HepG2 (cell line): ENCODE measurements around the gene INF2. TPM values are rescaled to one million over a fixed set of nuclear protein-coding genes. Genes with fewer than 3 reads are reported as not detected.
A peak's percentile ranks its signal among the peaks of the same experiment; 100 is the strongest.

Experiments
- DR1 ChIP-seq: sonication (generic); formaldehyde crosslinking; IDR thresholded peaks from 2 replicates; pipeline ENCODE4 v1.8.0; 2021; ENCODE audit warnings: mild to moderate bottlenecking, missing genetic modification reagents, inconsistent platforms
- HNRNPLL ChIP-seq: fragments of 200-400 bp; formaldehyde crosslinking; IDR thresholded peaks from 2 replicates; pipeline ENCODE4 v1.6.1; 2017; ENCODE audit warnings: mild to moderate bottlenecking, low read depth, low read length; ENCODE audit not compliant: poor library complexity, severe bottlenecking
- JUNB ChIP-seq: sonication (generic); formaldehyde crosslinking; IDR thresholded peaks from 2 replicates; pipeline ENCODE4 v1.8.0; 2022; ENCODE audit warnings: missing genetic modification reagents, mild to moderate bottlenecking, borderline replicate concordance
- MLLT10 ChIP-seq: sonication (generic); formaldehyde crosslinking; IDR thresholded peaks from 2 replicates; pipeline ENCODE4 v1.4.0; 2020; ENCODE audit warnings: missing genetic modification reagents
- MYC ChIP-seq: sonication (generic); formaldehyde crosslinking; IDR thresholded peaks from 2 replicates; pipeline ENCODE4 v1.9.0; 2021; ENCODE audit warnings: missing genetic modification reagents, borderline replicate concordance
- NCOA1 ChIP-seq: sonication (generic); formaldehyde crosslinking; IDR thresholded peaks from 2 replicates; pipeline ENCODE4 v1.9.0; 2021; ENCODE audit warnings: missing genetic modification reagents
- NFE2 ChIP-seq: sonication (generic); formaldehyde crosslinking; IDR thresholded peaks from 2 replicates; pipeline ENCODE4 v1.4.0; 2020; ENCODE audit warnings: missing genetic modification reagents
- PCBP1 ChIP-seq: fragments of 200-400 bp; formaldehyde crosslinking; IDR thresholded peaks from 2 replicates; pipeline ENCODE4 v1.6.1; 2017; ENCODE audit warnings: mild to moderate bottlenecking, low read depth, low read length, borderline replicate concordance
- SETDB1 ChIP-seq: sonication (generic); formaldehyde crosslinking; IDR thresholded peaks from 2 replicates; pipeline ENCODE4 v1.5.1; 2020; ENCODE audit warnings: missing genetic modification reagents, mild to moderate bottlenecking, borderline replicate concordance
- SP5 ChIP-seq: IDR thresholded peaks from 2 replicates; pipeline ENCODE4 v1.6.1; 2016; ENCODE audit warnings: low read depth, borderline replicate concordance
- TBL1XR1 ChIP-seq: fragments of 150-350 bp; IDR thresholded peaks from 2 replicates; pipeline ENCODE4 v1.6.1; 2014; ENCODE audit warnings: borderline replicate concordance, low read length; ENCODE audit not compliant: partially characterized antibody
- ZNF143 ChIP-seq: sonication (generic); formaldehyde crosslinking; IDR thresholded peaks from 2 replicates; pipeline ENCODE4 v1.4.0; 2020; ENCODE audit warnings: missing genetic modification reagents
- ZNF547 ChIP-seq: sonication (generic); formaldehyde crosslinking; IDR thresholded peaks from 2 replicates; pipeline ENCODE4 v1.5.1; 2020; ENCODE audit warnings: mild to moderate bottlenecking, missing genetic modification reagents
- ZNF552 ChIP-seq: sonication (generic); formaldehyde crosslinking; IDR thresholded peaks from 2 replicates; pipeline ENCODE4 v1.9.0; 2022; ENCODE audit warnings: missing genetic modification reagents, mild to moderate bottlenecking, borderline replicate concordance
- ZNF772 ChIP-seq: sonication (generic); formaldehyde crosslinking; IDR thresholded peaks from 2 replicates; pipeline ENCODE4 v1.5.0; 2020; ENCODE audit warnings: mild to moderate bottlenecking, missing genetic modification reagents
- polyA plus RNA-seq, 8 experiments: library from polyadenylated mRNA; depleted of rRNA in 3 of 8; stranded (reverse) in 7 of 8; unstranded in 1 of 8; fragments of >200 nt; fragmentation: Illumina TruSeq in 4 of 8; extraction: Trizol in 4 of 8; gene quantifications; 2 replicates each; pipeline versions ENCODE4 v1.2.1 to v1.2.3, GENCODE V29; 2011 to 2016; ENCODE audit warnings: low read depth in 4 of 8, missing spikeins in 1 of 8, mixed read lengths in 1 of 8; ENCODE audit not compliant: insufficient read depth in 1 of 8
- total RNA-seq, 5 experiments: library from RNA; depleted of rRNA; stranded (reverse); fragments of >200 nt; fragmentation: Illumina TruSeq; extraction: Trizol; gene quantifications; 2 replicates each; pipeline ENCODE4 v1.2.3, GENCODE V29; 2016; ENCODE audit warnings: low read depth in 1 of 5
- TF ChIP-seq, protein P1 (sequence below): sonication (generic); formaldehyde crosslinking; IDR thresholded peaks from 2 replicates; pipeline ENCODE4 v1.8.1; 2023; ENCODE audit warnings: mild to moderate bottlenecking, missing genetic modification reagents
- TF ChIP-seq, protein P2 (sequence below), 2 experiments: fragments of 450-650 bp in 1 of 2; sonication (generic) in 1 of 2; formaldehyde crosslinking in 1 of 2; IDR thresholded peaks; 2 replicates each; pipeline versions ENCODE4 v1.6.1 to v1.8.0; 2016 to 2022; ENCODE audit warnings: antibody characterized with exemption in 1 of 2, mild to moderate bottlenecking in 1 of 2, missing genetic modification reagents in 1 of 2
- TF ChIP-seq, protein P3 (sequence below): sonication (generic); formaldehyde crosslinking; IDR thresholded peaks from 2 replicates; pipeline ENCODE4 v1.8.0; 2022; ENCODE audit warnings: mild to moderate bottlenecking, missing genetic modification reagents, moderate library complexity

Gene INF2
- total and polyA plus RNA-seq, 2 of the 13 experiments (the other 11 are each of a cell fraction or from before 2014, with no cell fraction given) = 16.4 to 26.4 TPM

DNA sequence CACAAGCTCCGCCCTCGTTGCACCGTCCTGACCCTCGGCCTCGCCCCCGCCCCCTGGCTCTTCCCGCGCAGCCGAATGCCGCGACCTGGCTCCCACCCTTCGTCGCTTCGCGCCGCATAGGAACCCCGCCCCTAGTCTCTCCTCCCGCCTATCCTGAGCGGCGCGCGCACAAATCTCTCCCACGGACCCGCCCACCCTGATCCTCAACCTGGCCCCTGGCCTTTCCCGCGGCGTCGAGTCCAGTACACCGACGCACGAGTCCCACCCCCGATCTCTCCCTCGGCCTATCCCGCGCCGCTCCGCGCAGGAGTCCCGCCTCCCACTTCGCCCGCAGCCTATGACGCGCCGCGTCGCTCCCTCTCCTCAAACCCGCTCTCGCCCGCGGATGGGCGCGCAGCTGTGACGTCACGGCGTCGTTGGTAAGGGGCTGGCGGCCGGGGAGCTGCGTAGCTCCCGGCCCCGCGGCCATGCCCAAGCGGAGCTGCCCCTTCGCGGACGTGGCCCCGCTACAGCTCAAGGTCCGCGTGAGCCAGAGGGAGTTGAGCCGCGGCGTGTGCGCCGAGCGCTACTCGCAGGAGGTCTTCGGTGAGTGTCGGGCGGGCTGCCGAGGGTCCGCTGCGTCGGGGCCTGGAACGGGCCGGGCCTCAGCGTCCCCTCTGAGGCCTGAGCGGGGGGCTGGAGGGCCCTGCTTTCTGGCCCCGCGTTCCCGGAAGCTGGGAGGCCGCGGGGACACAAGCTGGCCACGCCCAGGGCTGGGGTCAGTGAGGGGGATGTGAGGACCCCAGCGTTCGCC, 63.5 kb downstream of the INF2 start, which contains the start of gene SIVA1 (continued):
- TF ChIP-seq, protein P1, sequence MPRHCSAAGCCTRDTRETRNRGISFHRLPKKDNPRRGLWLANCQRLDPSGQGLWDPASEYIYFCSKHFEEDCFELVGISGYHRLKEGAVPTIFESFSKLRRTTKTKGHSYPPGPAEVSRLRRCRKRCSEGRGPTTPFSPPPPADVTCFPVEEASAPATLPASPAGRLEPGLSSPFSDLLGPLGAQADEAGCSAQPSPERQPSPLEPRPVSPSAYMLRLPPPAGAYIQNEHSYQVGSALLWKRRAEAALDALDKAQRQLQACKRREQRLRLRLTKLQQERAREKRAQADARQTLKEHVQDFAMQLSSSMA (CRISPR knock-in tag) = no peak
- TF ChIP-seq HNRNPLL (peak; percentile 85), TBL1XR1 (no peak), MLLT10 (CRISPR knock-in tag) (no peak), NFE2 (CRISPR knock-in tag) (no peak), ZNF552 (CRISPR knock-in tag) (no peak), ZNF547 (CRISPR knock-in tag) (peak; percentile 88), JUNB (CRISPR knock-in tag) (no peak), SP5 (CRISPR knock-in tag) (peak; percentile 86), NCOA1 (CRISPR knock-in tag) (no peak), DR1 (CRISPR knock-in tag) (peak; percentile 64; the same call in 1 of the 2 replicates), PCBP1 (0 out of 2 replicates have a peak, but pooled peaks have one; percentile 85), SETDB1 (no peak), ZNF143 (CRISPR knock-in tag) (peak; percentile 29; the same call in 1 of the 2 replicates), ZNF772 (CRISPR knock-in tag) (peak; percentile 76; the same call in 1 of the 2 replicates), MYC (peak; percentile 74)
- TF ChIP-seq, protein P2, sequence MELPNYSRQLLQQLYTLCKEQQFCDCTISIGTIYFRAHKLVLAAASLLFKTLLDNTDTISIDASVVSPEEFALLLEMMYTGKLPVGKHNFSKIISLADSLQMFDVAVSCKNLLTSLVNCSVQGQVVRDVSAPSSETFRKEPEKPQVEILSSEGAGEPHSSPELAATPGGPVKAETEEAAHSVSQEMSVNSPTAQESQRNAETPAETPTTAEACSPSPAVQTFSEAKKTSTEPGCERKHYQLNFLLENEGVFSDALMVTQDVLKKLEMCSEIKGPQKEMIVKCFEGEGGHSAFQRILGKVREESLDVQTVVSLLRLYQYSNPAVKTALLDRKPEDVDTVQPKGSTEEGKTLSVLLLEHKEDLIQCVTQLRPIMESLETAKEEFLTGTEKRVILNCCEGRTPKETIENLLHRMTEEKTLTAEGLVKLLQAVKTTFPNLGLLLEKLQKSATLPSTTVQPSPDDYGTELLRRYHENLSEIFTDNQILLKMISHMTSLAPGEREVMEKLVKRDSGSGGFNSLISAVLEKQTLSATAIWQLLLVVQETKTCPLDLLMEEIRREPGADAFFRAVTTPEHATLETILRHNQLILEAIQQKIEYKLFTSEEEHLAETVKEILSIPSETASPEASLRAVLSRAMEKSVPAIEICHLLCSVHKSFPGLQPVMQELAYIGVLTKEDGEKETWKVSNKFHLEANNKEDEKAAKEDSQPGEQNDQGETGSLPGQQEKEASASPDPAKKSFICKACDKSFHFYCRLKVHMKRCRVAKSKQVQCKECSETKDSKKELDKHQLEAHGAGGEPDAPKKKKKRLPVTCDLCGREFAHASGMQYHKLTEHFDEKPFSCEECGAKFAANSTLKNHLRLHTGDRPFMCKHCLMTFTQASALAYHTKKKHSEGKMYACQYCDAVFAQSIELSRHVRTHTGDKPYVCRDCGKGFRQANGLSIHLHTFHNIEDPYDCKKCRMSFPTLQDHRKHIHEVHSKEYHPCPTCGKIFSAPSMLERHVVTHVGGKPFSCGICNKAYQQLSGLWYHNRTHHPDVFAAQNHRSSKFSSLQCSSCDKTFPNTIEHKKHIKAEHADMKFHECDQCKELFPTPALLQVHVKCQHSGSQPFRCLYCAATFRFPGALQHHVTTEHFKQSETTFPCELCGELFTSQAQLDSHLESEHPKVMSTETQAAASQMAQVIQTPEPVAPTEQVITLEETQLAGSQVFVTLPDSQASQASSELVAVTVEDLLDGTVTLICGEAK (IDR thresholded peaks at IDR 0.05) = no peak
- TF ChIP-seq, protein P2 (CRISPR knock-in tag; IDR thresholded peaks at IDR 0.05) = no peak
- TF ChIP-seq, protein P3, sequence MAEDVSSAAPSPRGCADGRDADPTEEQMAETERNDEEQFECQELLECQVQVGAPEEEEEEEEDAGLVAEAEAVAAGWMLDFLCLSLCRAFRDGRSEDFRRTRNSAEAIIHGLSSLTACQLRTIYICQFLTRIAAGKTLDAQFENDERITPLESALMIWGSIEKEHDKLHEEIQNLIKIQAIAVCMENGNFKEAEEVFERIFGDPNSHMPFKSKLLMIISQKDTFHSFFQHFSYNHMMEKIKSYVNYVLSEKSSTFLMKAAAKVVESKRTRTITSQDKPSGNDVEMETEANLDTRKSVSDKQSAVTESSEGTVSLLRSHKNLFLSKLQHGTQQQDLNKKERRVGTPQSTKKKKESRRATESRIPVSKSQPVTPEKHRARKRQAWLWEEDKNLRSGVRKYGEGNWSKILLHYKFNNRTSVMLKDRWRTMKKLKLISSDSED (CRISPR knock-in tag) = no peak
